ENCODE results near the gene DDB1.
"Not testable (repeated sequence)": the region's sequence is repeated elsewhere in the genome, so short reads cannot be mapped to it uniquely, and the experiment has no call there.

The DDB1 gene

GRCh38 chr11:61258546-61258945, 74.4 kb downstream of the DDB1 start:
- no peak overlapping the region for H3K4me3 ChIP-seq (ENCODE audit: low read depth, low read length)
- ChIA-PET POLR2A (no interaction called here), CTCF (no interaction called here)
- no peak for TF ChIP-seq CTCF (IDR thresholded peaks at IDR 0.05; ENCODE audit: insufficient read depth, low read length, missing control alignments)
- no peak for DNase-seq (ENCODE audit: low read depth, low spot score)

- H3K4me3 ChIP-seq (ENCODE audit: low read depth, low read length): no peak overlapping the region
- CTCF ChIA-PET: interaction anchor here (1.0 to 6.1 kb wide), 3 partner anchors 38 to 136 kb away, joined by 3 to 55 read pairs (median 3); partner anchors contain the start of genes TMEM216 and VWCE
- TF ChIP-seq CTCF (IDR thresholded peaks at IDR 0.05; ENCODE audit: insufficient read depth, low read length, missing control alignments): no peak
- POLR2A ChIA-PET: no interaction called here
- no peak for DNase-seq (ENCODE audit: low read depth, low spot score)
Measured at GRCh38 chr11:61256710-61257482, 76.0 kb downstream of the DDB1 start.

GRCh38 chr11:61254403-61255025, 78.4 kb downstream of the DDB1 start:
- DNase-seq (ENCODE audit: low read depth, low spot score): no peak
- TF ChIP-seq CTCF (IDR thresholded peaks at IDR 0.05; ENCODE audit: insufficient read depth, low read length, missing control alignments): peak; percentile 95
- CTCF ChIA-PET: interaction anchor here (0.6 to 6.1 kb wide), 29 partner anchors 12 to 339 kb away, joined by 3 to 99 read pairs (median 5); partner anchors contain the start of genes TMEM216 and VWCE
- POLR2A ChIA-PET: no interaction called here
- H3K4me3 ChIP-seq (ENCODE audit: low read depth, low read length): no peak overlapping the region

GRCh38 chr11:61252332-61252731, 80.6 kb downstream of the DDB1 start:
- POLR2A ChIA-PET; DNase-seq (ENCODE audit: low read depth, low spot score): not testable (repeated sequence)
- CTCF ChIA-PET: interaction anchor here (1.1 to 6.1 kb wide), 3 partner anchors 14 to 133 kb away, joined by 3 to 99 read pairs (median 55); partner anchors contain the start of gene VWCE

GRCh38 chr11:61250796-61251765, 81.8 kb downstream of the DDB1 start:
- CTCF ChIA-PET: interaction anchor here (0.6 to 6.1 kb wide), 5 partner anchors 15 to 304 kb away, joined by 3 to 99 read pairs (median 4); partner anchors contain the start of gene VWCE
- DNase-seq (ENCODE audit: low read depth, low spot score); H3K4me3 ChIP-seq (ENCODE audit: low read depth, low read length); POLR2A ChIA-PET: not testable (repeated sequence)

More at GRCh38 chr11:61252332-61252731, 80.6 kb downstream of the DDB1 start:
- not testable (repeated sequence) for H3K4me3 ChIP-seq (ENCODE audit: low read depth, low read length)

Measured in AG04449 (cell line).